Measurements from ENCODE around the gene COX5A. TPM values are rescaled to one million over a fixed set of nuclear protein-coding genes. Genes with fewer than 3 reads are reported as not detected.
A peak's percentile ranks its signal among the peaks of the same experiment; 100 is the strongest.

COX5A gene
- total RNA-seq, 2 experiments from 2014 or later, result 40.7 to 44.2 TPM

- ChIA-PET POLR2A (no interaction called here), CTCF (interaction anchor here (0.9 kb wide), 1 partner anchor 17 kb away, joined by 3 read pairs; the partner anchor contains the start of gene SCAMP5)
- Histone ChIP-seq H3K4me1 (ENCODE audit: insufficient read depth, low read length) (no peaks in the 10 kb centered on the region), H3K27me3 (ENCODE audit: control insufficient read depth in 1 of 2, insufficient read depth in 2 of 2, low read length in 2 of 2) (peaks cover 2 to 4% of the 10 kb centered on the region in 2 experiments), H3K4me3 (ENCODE audit: low read length) (no peak overlapping the region), H3K27ac (ENCODE audit: low read depth in 1 of 2, low read length in 2 of 2) (no peak overlapping the region), H3K36me3 (ENCODE audit: insufficient read depth, low read length) (no peaks in the 10 kb centered on the region), H3K9me3 (ENCODE audit: control insufficient read depth in 1 of 2, insufficient read depth in 1 of 2, low read length in 2 of 2) (no peaks in the 10 kb centered on the region)
- Mint-ChIP-seq H3K36me3 (ENCODE audit: low read depth) (no peaks in the 10 kb centered on the region), H3K4me3 (no peak overlapping the region), H3K27me3 (peaks cover under 1% of the 10 kb centered on the region), H3K4me1 (ENCODE audit: low read depth) (no peaks in the 10 kb centered on the region), H3K9me3 (no peaks in the 10 kb centered on the region), H3K27ac (no peak overlapping the region)
- ATAC-seq (ENCODE audit: poor library complexity) (no peak), DNase-seq (peak in 6 of 14 experiments; percentile 26 to 48 (median 38))
- intact Hi-C loops (cut with DNase I, micrococcal nuclease), result no loop called here
- TF ChIP-seq CTCF (IDR thresholded peaks at IDR 0.05), result no peak
Observed at GRCh38 chr15:74978503-74978902, 40.6 kb upstream of the COX5A start.

DNA sequence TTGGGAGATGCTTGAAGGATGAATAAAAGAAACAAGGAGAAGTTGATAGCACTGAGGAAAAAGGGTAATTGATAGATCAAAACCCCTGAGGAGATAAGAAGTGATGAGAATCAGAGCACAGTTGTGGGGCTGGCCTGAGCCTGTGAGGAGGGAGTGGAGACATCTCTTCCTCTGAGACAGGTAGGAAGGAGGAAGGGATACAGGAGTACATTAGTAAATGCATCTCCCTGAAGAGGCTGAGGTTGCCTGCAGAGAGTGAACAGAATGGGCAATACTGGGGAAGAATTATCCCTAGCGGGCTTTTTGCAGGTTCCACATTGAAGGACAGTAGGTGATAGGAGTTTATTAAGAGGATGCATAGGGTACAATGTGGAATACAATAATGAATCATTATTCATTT lies 40.2 kb upstream of the COX5A start:
- H3K9me3 ChIP-seq (ENCODE audit: control insufficient read depth in 1 of 2, insufficient read depth in 1 of 2, low read length in 2 of 2), result no peaks in the 10 kb centered on the region
- POLR2A ChIA-PET, result no interaction called here
- H3K27me3 ChIP-seq (ENCODE audit: control insufficient read depth in 1 of 2, insufficient read depth in 2 of 2, low read length in 2 of 2), result peaks cover 4 to 6% of the 10 kb centered on the region in 2 experiments
- Mint-ChIP-seq H3K27me3 (peaks cover under 1% of the 10 kb centered on the region), H3K4me3 (no peak overlapping the region), H3K36me3 (ENCODE audit: low read depth) (no peaks in the 10 kb centered on the region), H3K9me3 (no peaks in the 10 kb centered on the region), H3K4me1 (ENCODE audit: low read depth) (no peaks in the 10 kb centered on the region), H3K27ac (no peak overlapping the region)
- no peaks in the 10 kb centered on the region for H3K36me3 ChIP-seq (ENCODE audit: insufficient read depth, low read length)
- no peak for TF ChIP-seq CTCF (IDR thresholded peaks at IDR 0.05)
- intact Hi-C loops (cut with DNase I, micrococcal nuclease), result no loop called here
- CTCF ChIA-PET, result no interaction called here
- ATAC-seq (ENCODE audit: poor library complexity) (no peak), DNase-seq (no peak)
- no peak overlapping the region for H3K4me3 ChIP-seq (ENCODE audit: low read length)
- H3K27ac ChIP-seq (ENCODE audit: low read depth in 1 of 2, low read length in 2 of 2), result no peak overlapping the region
- no peaks in the 10 kb centered on the region for H3K4me1 ChIP-seq (ENCODE audit: insufficient read depth, low read length)

DNA sequence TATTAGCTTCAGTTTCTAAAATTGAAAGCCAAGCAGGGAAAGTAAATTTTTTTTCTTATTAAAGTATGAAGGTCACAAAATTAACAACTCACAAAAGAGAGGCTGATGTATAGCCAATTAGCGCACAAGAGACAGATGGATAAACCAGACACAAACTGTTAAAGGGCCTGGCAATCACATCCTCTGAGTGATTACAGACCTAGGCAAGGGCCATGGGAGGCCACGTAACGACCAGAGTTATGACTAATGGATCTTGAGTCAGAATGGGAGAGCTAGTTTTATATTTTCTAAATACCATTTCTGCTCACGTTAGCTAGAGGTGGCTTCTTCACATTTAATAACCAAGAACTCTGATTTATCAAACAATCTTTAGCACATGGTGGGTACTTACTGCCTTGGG lies 39.7 kb upstream of the COX5A start:
- no peaks in the 10 kb centered on the region for H3K4me1 Mint-ChIP-seq (ENCODE audit: low read depth)

More for the DNA sequence above, 39.7 kb upstream of the COX5A start:
- POLR2A ChIA-PET, result no interaction called here
- H3K4me3 Mint-ChIP-seq, result no peak overlapping the region
- H3K36me3 ChIP-seq (ENCODE audit: insufficient read depth, low read length), result no peaks in the 10 kb centered on the region
- no peaks in the 10 kb centered on the region for H3K36me3 Mint-ChIP-seq (ENCODE audit: low read depth)
- no peak overlapping the region for H3K27ac Mint-ChIP-seq
- H3K4me3 ChIP-seq (ENCODE audit: low read length), result no peak overlapping the region
- H3K27ac ChIP-seq (ENCODE audit: low read depth in 1 of 2, low read length in 2 of 2), result no peak overlapping the region
- DNase-seq (no peak), ATAC-seq (ENCODE audit: poor library complexity) (no peak)
- TF ChIP-seq CTCF (IDR thresholded peaks at IDR 0.05), result no peak
- CTCF ChIA-PET, result interaction anchor here (0.6 kb wide), 1 partner anchor 23 kb away, joined by 3 read pairs; no protein-coding TSS in a partner anchor
- peaks cover 6% of the 10 kb centered on the region for H3K27me3 Mint-ChIP-seq
- H3K9me3 Mint-ChIP-seq, result no peaks in the 10 kb centered on the region
- intact Hi-C loops (cut with DNase I, micrococcal nuclease), result no loop called here
- H3K9me3 ChIP-seq (ENCODE audit: control insufficient read depth in 1 of 2, insufficient read depth in 1 of 2, low read length in 2 of 2), result no peaks in the 10 kb centered on the region
- peaks cover 4 to 9% of the 10 kb centered on the region in 2 experiments for H3K27me3 ChIP-seq (ENCODE audit: control insufficient read depth in 1 of 2, insufficient read depth in 2 of 2, low read length in 2 of 2)
- H3K4me1 ChIP-seq (ENCODE audit: insufficient read depth, low read length), result no peaks in the 10 kb centered on the region
